DMS114 treated with DMSO at 0.1 percent for 48 hours (cell line): Measurements from ENCODE around the gene TP53TG3D.
"Not testable (repeated sequence)": the region's sequence is repeated elsewhere in the genome, so short reads cannot be mapped to it uniquely, and the experiment has no call there.

Source experiments
- DNase-seq: peaks from one replicate; lab custom pipeline; 2025; ENCODE audit not compliant: unreplicated experiment; lab: John Stamatoyannopoulos, UW

The TP53TG3D gene, protein sequence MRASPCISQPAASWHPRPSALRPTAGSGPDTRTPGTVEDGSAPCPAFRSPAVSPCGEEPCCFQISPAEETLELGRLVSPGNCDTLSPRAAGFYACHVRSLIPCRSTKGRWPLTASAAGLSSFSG

DNA sequence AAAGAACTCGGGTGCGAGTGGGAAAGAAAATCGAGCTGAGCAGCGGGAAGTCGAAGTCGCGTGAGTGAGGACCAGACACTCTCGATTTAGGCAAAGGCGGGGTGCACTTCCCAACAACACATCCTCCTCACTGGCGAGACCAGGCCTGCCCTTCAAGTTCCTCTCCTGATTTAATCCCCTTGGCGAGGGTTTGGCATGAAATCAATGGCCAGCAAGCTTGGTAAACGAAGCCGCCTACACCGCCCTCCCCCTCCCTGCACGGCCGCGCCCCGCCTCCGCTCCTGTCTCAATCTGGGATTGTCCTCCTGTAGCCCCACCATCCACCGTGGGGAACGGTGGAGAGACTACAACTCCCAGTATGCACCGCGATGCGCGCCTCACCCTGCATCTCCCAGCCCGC is at the start of gene TP53TG3D:
TP53TG3D (plus strand) TSS at position 301 of the 400 bp plus-strand sequence; CDS start at position 369, 68 bp downstream.
- not testable (repeated sequence) for DNase-seq

DNA sequence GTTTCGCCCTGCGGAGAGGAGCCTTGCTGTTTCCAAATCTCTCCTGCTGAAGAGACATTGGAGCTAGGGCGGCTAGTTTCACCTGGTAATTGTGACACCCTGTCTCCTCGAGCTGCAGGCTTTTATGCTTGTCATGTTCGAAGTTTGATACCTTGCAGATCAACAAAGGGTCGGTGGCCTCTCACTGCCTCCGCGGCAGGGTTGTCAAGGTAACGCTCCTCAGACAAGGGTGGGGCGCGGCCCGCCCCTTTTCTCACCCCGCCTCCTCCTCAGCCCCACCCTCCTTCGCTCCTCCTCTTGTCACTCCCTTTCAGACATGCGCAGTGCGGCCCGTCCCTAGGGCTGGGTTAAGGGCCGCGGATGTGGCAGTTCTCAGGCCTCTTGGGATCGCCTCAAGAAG is 421 bp downstream of the TP53TG3D start:
- not testable (repeated sequence) for DNase-seq

DNA sequence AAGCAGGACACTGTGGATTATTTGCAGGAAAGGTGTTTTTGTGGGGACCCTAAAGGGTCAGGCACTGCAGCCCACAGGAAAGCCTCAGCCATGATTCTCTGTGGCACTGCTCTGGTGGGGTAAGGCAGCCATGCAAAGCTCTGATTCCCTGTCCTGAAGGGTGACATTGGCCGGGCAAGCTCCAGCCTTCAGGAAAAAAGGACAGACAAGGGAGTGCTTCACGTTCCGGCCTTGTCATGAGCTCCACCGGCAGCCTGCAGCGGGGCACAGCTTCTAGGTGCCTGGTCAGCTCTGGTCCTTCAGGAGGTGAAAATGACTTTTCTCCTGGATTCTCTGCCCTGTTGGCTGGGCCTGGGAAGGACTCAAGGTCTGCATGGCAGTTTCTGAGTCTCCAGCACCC is 8.4 kb downstream of the TP53TG3D start:
- not testable (repeated sequence) for DNase-seq

DNA sequence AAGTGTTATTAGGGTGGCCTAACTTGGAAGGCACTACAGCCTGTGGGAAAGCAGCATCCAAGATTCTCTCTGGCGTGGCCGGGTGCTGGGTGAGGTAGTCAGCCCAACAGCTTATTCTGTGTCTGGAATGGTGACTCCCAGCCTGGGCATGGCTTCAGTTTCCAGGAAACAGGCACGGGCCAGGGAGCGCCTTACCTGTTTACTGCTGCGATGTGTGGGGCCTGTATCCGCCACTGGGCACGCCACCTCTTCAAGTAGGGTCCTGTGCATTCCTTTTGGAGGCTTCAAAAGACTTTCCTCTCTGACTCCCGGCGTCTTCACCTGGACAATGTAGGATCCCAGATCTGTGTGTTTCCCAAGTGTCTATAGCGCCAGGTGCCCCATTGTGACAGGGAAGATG is 10.5 kb downstream of the TP53TG3D start:
- DNase-seq, result not testable (repeated sequence)

DNA sequence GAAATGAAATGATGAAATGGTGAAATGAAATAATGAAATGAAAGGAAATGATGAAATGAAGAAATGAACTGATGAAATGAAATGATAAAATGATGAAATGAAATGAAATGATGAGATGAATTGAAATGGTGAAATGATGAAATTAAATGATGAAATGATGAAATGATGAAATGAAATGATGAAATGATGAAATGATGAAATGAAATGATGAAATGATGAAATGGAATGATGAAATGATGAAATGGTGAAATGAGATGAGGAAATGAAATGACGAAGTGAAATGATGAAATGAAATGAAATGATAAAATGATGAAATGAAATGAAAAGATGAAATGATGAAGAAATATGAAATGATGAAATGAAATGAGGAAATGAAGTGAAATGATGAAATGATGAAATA is 28.8 kb downstream of the TP53TG3D start:
- DNase-seq, result not testable (repeated sequence)

DNA sequence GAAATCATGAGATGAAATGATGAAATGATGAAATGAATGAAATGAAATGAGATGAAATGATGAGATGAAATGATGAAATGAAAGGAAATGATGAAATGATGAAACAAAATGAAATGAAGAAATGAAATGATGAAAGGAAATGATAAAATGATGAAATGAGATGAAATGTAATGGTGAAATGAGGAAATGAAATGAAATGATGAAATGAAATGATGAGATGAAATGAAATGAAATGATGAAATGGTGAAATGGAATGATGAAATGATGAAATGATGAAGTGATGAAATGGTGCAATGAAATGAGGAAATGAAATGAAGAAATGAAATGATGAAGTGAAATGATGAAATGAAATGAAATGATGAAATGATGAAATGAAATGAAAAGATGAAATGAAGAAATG is 29.9 kb downstream of the TP53TG3D start:
- not testable (repeated sequence) for DNase-seq

DNA sequence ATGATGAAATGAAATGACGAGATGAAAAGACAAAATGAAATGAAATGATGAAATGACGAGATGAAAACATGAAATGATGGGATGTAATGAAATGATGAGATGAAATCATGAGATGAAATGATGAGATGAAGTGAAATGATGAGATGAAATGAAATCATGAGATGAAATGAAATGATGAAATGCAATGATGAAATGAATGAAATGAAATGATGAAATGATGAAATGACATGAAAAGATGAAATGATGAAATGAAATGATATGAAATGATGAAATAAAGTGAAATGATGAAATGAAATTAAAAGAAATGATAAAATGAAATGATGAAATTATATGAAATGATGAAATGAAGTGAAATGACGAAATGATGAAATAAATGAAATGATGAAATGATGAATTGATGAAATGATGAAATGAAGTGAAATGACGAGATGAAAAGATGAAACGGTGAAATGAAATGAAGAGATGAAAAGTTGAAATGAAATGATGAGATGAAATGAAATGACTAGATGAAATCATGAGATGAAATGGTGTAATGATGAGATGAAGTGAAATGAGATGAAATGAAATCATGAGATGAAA is 30.9 kb downstream of the TP53TG3D start:
- not testable (repeated sequence) for DNase-seq

DNA sequence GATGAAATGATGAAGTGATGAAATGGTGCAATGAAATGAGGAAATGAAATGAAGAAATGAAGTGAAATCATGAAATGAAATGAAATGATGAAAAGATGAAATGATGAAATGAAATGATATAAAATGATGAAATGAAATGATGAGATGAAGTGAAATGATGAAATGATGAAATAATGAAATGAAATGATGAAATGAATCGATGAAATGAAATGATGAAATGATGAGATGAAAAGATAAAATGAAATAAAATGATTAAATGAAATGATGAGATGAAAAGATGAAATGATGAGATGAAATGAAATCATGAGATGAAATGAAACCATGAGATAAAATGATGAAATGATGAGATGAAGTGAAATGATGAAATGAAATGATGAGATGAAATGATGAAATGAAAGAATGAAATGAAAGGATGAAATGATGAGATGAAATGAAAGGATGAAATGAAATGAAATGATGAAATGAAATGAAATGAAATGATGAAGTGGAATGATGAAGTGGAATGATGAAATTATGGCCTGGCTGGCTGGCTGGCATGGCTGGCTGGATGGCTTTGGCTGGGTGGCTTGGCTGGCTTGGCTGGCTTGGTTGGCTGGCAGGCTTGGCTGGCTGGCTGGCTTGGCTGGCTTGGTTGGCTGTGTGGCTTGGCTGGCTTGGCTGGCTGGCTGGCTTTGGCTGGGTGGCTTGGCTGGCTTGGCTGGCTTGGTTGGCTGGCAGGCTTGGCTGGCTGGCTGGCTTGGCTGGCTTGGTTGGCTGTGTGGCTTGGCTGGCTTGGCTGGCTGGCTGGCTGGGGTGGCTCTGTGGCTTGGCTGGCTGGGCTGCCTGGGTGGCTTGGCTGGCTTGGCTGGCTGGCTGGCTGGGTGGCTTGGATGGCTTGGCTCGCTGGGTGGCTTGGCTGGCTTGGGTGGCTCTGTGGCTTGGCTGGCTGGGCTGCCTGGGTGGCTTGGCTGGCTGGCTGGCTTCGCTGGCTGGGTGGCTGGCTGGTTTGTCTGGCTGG is 32.0 kb downstream of the TP53TG3D start:
- not testable (repeated sequence) for DNase-seq

DNA sequence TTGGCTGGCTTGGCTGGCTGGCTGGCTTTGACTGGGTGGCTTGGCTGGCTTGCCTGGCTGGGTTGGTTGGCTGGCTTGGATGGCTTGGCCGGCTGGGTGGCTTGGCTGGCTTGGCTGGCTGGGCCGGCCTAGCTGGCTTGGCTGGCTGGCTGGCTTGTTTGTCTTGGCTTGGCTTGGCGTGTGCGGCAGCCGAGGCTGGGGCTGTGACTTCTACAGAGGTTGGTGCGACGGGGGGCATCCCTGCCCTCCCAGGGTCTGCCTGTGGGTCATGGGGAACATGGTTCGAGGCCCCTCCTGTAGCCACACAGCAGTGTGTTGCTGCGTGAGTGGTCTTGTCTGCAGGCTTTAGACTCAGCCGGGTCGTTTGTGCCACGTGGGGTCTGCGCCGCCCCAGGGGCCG is 33.1 kb downstream of the TP53TG3D start:
- DNase-seq, result not testable (repeated sequence)

DNA sequence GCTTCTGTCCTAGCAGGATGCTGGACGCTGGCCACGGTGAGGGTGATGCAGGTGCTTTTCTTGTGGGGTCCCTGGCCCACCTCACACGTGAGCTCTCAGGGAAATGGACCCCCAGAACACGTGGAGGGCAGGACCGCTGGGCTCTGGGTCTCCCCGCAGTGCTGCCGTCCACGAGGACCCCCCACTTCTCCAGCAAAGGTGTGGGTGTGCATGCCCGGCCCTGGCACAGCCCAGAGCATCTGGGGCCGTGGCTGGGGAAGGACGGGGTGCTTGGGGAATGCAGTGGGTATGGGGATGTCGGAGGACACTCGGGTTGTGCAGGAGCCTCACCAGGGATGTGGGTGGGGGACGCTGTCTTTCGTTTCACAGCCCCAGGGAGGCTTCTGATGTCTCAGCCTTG is 34.7 kb downstream of the TP53TG3D start:
- not testable (repeated sequence) for DNase-seq

DNA sequence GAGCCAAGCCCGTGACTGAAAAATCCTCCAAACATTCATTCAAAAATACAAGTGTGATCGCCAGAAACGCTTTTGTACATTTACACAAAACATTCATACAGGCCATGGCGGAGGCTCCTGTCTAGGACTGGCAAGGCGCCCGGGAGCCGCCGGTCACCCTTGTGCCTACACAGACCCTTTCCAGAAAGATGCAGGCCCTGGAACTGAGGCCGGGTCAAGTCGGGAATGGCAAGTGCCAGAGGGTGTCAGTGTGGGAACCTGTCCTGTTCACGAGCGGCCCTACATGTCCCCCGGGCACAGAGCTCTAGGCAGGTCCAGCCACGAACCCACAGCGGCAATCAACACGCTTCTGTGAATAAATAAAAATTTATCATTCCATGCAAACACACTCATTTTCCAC is 36.1 kb downstream of the TP53TG3D start:
- not testable (repeated sequence) for DNase-seq

DNA sequence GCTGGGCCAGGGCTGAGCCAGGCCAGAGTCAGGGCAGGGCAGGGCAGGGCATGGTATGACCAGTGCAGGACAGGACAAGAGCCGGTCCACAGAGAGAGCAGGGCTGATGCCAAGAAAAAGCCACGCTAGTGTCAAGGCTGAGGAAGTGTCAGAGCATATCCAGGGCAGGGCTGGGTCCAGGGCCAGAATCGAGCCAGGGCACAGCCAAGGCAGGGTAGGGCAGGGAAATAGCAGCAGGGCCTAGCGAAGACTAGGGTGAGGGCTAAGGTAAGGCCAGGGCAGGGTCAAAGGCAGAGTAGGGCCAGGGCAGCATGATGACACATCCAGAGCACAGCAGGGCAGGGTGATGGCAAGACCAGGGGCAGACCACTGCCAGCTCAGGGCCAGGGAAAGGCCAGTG is 49.7 kb downstream of the TP53TG3D start:
- not testable (repeated sequence) for DNase-seq
